Activated CD4-positive, CD25-positive, alpha-beta regulatory T cell treated with anti-CD3 and anti-CD28 coated beads, Interleukin-2, amount 50 U/mL, for 24 hours (primary cell): ENCODE measurements around the gene ILRUN.
"Not testable (repeated sequence)": the region's sequence is repeated elsewhere in the genome, so short reads cannot be mapped to it uniquely, and the experiment has no call there.

ENCODE experiments used
- ATAC-seq, 2 donors: fragments of 150-1000 bp; cut with Tn5 transposase; one replicate each; pipeline ENCODE4 v1.10.0; 2021; ENCODE audit warnings: mild to moderate bottlenecking in 1 of 2, moderate library complexity in 1 of 2

Gene ILRUN

DNA sequence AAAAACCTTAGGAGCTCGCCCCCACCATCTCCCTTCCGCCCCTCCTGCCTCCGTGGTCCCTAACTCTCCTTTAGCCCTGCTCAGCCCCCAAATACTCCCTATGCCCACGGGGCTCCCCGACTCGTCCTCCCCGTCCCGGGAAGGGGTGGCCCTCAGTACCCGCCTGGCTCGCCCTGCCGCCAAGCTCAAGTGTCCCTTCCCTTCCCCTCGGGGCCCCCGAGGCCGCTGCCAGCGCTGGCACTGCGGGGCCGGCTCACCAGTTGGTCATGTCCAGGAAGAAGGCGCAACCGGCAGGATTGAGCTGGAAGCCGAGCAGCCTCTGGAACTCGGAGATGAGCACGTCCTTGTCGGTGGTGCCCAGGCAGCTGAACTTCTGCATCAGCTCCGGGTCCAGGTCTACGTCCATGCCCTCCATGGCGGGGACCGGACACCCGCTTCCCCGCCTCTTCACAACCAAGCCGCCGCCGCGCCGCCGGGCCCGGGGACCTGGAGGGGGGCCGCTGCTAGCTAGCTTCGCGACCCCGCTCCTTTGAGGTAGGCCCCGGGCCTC lies 303 bp downstream of the ILRUN start:
- peak; percentile 9 to 26 for ATAC-seq

DNA sequence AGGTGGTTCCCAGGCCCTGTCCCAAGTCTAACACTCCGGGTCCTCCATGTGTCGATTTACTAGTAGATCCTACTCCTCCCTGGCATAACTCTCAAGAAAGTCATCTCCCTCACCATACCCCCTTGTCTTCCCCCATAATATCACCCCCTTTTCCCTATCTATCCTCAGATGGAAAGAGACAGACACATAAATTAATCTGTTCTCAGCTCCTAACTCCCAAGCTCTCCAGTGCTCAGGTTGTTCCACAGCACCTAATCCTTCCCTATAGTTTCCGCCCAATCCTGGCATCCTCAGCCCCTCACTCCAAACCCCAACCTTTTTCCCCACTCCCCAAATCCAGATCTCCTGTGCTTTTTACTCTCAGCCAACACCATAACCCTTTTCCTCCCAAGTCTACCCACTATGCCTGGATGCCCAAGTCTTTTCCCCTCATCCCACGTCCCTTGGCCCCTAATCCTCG lies 808 bp downstream of the ILRUN start:
- ATAC-seq: no peak

GRCh38 chr6:34692280-34692679 lies 4.3 kb downstream of the ILRUN start:
- ATAC-seq: no peak

- ATAC-seq: no peak
Observed at GRCh38 chr6:34689742-34690141, 6.8 kb downstream of the ILRUN start.

GRCh38 chr6:34688956-34689355 lies 7.6 kb downstream of the ILRUN start:
- no peak for ATAC-seq

- ATAC-seq: no peak
Observed at GRCh38 chr6:34684919-34685318, 11.6 kb downstream of the ILRUN start.

DNA sequence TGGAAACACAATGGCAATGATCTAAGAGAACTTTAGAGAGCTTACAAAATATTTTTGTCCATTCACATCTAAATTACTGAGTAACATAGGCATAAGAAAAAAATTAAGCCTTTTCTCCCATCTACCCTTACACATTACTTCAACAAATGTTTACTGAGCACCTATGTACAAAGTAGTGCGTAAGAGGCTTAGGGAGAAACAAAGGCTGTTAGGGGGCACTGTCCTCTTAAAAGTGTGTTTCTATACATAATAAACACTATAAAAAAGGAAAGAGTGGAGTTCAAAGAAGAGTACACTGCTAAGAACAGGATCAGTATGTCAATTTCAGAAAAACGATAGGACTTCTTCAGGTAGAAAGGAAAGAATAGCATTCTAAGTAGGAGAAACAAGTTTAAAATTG lies 12.2 kb downstream of the ILRUN start:
- ATAC-seq: no peak

GRCh38 chr6:34680802-34681515 lies 15.6 kb downstream of the ILRUN start:
- peak; percentile 60 to 77 for ATAC-seq

DNA sequence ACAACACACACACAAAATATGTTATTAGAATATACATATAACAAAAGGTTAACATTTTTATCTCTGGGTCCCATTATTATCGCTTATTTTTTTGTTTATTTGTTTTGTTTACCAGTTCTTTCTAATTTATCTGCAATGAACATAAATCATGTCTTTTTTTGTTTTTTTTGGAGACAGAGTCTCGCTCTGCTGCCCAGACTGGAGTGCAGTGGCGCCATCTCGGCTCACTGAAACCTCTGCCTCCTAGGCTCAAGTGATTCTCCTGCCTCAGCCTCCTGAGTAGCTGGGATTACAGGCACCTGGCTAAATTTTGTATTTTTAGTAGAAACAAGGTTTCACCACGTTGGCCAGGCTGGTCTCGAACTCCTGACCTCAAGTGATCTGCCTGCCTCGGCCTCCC lies 16.3 kb downstream of the ILRUN start:
- ATAC-seq: not testable (repeated sequence)

GRCh38 chr6:34679552-34680253 lies 16.9 kb downstream of the ILRUN start:
- ATAC-seq: no peak

DNA sequence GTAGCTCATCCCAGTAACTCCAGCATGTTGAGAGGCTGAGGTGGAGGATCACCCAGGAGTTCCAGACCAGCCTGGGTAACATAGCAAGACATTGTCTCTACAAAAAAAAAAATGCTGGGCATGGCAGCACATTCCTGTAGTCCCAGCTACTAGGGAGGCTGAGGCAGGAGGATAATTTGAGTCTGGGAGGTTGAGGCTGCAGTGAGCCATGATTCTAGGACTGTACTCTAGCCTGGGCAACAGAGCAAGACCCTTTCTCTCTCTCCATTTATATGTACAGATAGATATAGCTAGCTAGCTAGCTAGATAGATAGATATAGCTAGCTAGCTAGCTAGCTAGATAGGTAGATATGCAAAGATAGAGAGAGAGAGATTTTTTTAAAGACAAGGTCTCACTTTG lies 20.4 kb downstream of the ILRUN start:
- ATAC-seq: no peak

DNA sequence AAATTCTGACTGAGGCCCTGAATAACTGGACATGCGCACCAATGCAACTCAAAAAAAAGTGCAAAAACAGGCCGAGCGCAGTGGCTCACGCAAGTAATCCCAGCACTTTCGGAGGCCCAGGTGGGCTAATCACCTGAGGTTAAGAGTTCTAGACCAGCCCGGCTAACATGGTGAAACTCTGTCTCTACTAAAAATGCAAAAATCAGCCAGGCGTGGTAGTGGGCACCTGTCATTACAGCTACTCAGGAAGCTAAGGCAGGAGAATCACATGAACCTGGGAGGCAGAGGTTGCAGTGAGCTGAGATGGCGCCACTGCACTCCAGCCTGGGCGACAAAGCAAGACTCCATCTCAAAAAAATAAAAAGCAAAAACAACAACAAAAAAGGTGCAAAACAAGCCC lies 21.6 kb downstream of the ILRUN start:
- not testable (repeated sequence) for ATAC-seq

DNA sequence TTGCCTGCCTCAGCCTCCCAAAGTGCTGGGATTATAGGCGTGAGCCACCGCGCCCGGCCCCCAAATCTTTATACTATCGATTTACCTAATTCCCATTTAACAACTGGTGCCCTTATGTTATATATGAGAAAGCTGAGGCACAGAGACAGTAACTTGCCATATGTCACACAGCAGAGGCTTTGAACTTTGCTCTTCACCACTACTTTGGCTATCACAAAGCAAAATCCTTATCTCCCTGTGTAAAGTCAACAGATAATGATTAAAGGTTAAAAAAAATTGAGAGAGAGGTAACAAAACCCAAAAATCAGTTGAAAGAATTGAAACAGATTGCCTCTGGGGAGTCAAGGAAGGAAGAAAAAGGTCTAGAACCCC lies 22.3 kb downstream of the ILRUN start:
- no peak for ATAC-seq

- no peak for ATAC-seq
Observed at GRCh38 chr6:34673064-34673463, 23.5 kb downstream of the ILRUN start.

GRCh38 chr6:34672657-34673043 lies 23.9 kb downstream of the ILRUN start:
- ATAC-seq: no peak

DNA sequence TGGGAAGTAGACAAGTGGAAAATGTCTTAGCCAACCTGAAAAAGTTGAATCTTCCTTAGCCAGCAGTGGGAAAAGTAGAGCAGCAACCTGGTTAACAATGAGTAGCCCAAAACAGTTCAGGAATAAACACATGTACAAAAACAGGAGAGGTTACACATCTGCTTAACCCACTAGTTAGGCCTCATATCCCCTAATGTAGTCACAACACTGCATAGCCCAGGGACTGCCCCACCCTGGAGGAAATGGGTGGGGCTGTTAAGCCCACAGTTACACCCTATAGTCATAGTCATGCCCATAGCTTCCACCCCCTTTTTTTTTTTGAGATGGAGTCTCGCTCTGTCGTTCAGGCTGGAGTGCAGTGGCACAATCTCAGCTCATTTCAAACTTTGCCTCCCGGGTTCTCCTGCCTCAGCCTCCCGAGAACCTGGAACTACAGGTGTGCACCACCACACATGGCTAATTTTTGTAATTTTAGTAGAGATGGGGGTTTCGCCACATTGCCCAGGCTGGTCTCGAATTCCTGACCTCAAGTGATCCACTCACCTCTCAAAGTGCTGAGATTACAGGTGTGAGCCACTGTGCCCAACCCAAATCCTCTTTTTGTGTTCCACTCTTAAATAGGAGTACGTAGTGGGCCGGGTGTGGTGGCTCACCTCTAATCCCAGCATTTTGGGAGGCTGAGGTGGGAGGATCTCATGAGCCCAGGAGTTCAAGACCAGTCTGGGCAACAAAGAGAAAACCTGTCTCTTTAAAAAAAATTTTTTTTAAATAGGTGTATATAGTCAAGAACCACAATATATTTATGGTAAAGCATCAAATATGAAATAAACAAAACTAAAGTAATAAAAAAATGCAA lies 24.5 kb downstream of the ILRUN start:
- ATAC-seq: peak; percentile 100

- ATAC-seq: no peak
Observed at GRCh38 chr6:34671367-34671766, 25.2 kb downstream of the ILRUN start.

DNA sequence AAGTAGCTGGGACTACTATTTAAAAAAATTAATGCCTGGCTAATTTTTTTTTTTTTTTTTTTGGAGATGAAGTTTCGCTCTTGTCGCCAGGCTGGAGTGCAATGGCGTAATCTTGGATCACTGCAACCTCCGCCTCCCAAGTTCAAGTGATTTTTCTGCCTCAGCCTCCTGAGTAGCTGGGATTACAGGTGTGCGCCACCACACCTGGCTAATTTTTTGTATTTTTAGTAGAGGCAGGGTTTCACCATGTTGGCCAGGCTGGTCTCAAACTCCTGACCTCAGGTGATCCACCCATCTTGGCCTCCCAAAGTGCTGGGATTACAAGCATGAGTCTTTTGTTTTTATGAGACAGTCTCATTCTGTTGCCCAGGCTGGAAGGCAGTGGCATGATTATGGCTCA lies 27.8 kb downstream of the ILRUN start:
- not testable (repeated sequence) for ATAC-seq

DNA sequence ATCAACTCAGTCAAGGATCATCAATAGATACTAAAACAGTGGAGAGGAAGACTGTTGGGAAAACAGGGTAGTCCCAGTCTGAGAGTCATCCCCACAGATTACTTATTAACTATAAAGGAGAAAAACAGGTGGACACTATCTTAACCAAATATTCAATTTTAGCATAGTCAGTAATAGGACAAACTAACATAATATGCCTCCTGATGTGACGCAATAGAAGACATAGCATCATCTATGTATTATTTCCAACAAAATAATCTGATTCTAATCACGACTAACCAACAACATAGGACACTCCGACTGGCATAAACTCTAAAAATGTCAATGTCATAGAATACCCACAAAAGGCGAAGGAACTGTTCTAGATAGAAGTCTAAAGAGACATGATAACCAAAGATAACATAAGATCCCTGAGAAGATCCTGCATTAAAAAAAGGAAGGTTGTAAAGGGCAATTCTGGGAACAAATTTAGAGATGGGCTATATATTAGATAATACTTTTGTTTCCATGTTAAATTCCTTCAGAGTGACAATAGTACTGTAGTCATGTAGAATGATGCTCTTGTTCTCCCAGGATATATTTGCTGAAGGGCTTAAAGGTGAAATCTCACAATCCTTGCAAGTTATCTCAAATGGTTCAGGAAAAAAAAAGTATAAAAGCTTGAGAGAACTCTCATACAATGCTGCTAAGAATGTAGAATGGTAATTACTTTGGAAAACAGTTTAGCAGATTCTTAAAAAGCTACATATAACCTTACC lies 28.9 kb downstream of the ILRUN start:
- ATAC-seq: no peak

- ATAC-seq: no peak
Observed at GRCh38 chr6:34665019-34665418, 31.5 kb downstream of the ILRUN start.

GRCh38 chr6:34664256-34664971 lies 32.2 kb downstream of the ILRUN start:
- ATAC-seq: peak in 1 of 2 donors; percentile 17

DNA sequence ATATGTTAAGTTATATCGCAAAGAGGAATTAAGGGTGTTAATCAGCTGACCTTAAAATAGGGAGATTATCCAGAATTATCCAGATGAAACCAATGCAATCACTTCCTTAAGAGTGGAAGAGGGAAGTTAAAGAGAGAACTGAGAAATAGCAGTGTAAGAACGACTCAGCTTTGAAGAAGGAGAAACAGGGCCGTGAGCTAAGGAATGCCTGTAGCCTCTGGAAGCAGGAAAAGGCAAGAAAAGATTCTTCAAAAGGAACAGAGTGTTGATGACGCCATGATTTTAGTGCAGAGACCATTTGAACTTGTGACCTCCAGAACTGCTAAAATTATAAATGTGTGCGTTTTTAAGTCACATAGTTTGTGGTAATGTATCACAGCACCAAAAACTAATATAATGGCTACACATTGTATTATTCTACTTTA lies 32.7 kb downstream of the ILRUN start:
- peak; percentile 27 to 35 for ATAC-seq
